Measurements from ENCODE around the gene NEK5.
"Not testable (repeated sequence)": the region's sequence is repeated elsewhere in the genome, so short reads cannot be mapped to it uniquely, and the experiment has no call there.

The NEK5 gene

DNA sequence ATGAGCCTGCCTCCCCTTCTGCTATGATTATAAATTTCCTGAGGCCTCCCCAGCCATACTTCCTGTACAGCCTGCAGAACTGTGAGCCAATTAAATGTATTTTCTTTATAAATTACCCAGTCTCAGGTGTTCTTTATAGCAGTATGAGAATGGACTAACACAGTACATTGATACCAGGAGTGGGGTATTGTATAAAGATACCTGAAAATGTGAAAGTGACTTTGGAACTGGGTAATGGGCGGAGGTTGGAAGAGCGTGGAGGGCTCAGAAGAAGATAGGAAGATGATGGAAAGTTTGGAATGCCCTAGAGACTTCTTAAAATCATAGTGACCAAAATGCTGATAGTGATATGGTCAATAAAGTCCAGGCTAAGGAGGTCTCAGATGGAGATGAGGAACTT lies 32.8 kb downstream of the NEK5 start:
- TF ChIP-seq, protein P1, sequence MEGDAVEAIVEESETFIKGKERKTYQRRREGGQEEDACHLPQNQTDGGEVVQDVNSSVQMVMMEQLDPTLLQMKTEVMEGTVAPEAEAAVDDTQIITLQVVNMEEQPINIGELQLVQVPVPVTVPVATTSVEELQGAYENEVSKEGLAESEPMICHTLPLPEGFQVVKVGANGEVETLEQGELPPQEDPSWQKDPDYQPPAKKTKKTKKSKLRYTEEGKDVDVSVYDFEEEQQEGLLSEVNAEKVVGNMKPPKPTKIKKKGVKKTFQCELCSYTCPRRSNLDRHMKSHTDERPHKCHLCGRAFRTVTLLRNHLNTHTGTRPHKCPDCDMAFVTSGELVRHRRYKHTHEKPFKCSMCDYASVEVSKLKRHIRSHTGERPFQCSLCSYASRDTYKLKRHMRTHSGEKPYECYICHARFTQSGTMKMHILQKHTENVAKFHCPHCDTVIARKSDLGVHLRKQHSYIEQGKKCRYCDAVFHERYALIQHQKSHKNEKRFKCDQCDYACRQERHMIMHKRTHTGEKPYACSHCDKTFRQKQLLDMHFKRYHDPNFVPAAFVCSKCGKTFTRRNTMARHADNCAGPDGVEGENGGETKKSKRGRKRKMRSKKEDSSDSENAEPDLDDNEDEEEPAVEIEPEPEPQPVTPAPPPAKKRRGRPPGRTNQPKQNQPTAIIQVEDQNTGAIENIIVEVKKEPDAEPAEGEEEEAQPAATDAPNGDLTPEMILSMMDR (conservative IDR thresholded peaks at IDR 0.05; ENCODE audit: low read depth, low read length) = no peak
- no peak for DNase-seq (ENCODE audit: low read depth)
- H3K4me3 ChIP-seq (ENCODE audit: low read depth, low read length) = no peak overlapping the region

DNA sequence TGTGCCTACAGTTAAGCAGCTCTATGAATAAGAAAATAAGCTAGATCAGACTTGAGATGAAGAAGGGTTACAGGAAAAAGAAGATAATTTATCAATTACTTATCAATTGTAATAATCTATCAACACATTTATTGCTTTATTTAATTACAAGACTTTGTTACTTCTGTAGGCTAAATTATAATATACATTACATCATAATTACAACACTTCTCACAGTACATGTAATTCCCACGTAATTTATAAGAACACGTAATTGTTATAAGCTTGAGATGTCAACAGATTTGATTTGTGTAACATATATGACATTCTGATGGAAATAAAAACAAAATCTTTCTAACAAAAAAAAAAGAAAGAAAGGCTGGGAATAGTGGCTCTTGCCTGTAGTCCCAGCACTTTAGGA lies 36.8 kb downstream of the NEK5 start:
- no peak for DNase-seq (ENCODE audit: low read depth)
- TF ChIP-seq, protein P1 (conservative IDR thresholded peaks at IDR 0.05; ENCODE audit: low read depth, low read length) = no peak
- H3K4me3 ChIP-seq (ENCODE audit: low read depth, low read length) = no peak overlapping the region

DNA sequence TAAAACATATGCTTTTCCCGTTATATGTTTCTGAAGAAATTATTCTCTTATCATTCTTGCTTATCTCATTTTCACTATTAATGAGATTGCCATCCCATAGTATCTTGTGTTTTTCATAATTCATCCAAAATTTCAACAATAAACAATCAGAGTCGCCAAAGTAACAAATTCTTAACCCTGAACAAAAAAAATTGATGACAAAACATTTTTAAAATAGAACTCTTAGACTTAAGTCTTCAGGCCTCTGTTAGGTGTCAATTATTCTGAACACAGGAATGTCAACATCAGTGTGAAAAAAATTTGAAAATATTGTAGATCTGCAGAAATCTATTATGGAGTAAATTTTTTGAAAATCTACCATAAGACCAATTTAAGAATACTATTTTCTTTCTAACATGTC lies 37.4 kb downstream of the NEK5 start:
- TF ChIP-seq, protein P1 (conservative IDR thresholded peaks at IDR 0.05; ENCODE audit: low read depth, low read length) = no peak
- no peak for DNase-seq (ENCODE audit: low read depth)

DNA sequence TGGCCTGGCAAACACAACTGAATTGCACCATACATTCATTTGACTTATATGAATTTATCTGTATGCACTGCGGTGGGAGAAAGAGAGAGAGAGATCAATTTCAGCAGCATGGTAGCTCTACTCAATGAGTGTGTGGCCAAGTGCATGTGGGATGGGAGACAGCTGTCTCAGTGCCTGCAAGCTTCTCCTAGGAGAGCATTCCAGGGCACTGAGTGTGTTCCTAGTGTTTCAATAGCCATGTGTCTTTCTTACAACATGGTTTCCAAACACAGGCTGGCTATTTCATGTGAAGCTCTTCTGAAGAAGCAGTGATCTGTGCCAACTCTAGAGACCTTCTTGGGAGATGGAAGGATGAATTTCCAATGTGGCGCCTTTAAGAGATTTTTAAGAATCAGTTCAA lies 43.5 kb downstream of the NEK5 start:
- no peak overlapping the region for H3K4me3 ChIP-seq (ENCODE audit: low read depth, low read length)
- TF ChIP-seq, protein P1 (conservative IDR thresholded peaks at IDR 0.05; ENCODE audit: low read depth, low read length) = no peak
- DNase-seq (ENCODE audit: low read depth) = peak; percentile 71

More for the DNA sequence above, 37.4 kb downstream of the NEK5 start:
- H3K4me3 ChIP-seq (ENCODE audit: low read depth, low read length) = no peak overlapping the region

DNA sequence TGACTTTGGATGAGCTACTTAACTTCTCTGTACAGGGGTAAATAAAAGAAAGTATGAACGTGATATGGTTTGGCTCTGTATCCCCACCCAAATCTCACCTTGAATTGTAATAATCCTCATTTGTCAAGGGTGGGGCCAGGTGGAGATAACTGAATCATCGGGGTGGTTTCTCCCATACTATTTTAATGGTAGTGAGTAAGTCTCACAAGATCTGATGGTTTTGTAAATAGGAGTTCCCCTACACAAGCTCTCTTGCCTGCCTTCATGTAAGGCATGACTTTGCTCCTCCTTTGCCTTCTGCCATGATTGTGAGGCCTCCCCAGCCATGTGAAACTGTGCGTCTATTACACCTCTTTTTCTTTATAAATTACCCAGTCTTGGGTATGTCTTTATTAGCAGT lies 43.9 kb downstream of the NEK5 start:
- DNase-seq (ENCODE audit: low read depth) = not testable (repeated sequence)

DNA sequence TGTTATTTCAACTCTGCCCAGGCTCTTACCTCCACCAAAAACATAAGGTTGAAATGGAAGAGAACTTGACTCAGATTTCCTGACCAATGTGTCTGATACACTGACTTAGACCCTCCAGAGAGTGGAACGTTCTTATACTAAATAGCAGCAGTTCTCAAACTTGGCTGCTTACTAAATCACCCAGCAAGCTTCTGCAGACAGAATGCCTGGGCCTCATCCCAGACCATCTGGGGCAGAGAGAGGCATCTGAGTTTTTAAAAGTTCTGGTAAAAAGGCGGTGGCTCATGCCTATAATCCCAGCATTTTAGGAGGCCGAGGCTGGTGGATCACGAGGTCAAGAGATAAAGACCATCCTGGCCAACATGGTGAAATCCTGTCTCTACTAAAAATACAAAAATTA lies 46.3 kb downstream of the NEK5 start:
- TF ChIP-seq, protein P1 (conservative IDR thresholded peaks at IDR 0.05; ENCODE audit: low read depth, low read length) = no peak
- no peak overlapping the region for H3K4me3 ChIP-seq (ENCODE audit: low read depth, low read length)
- no peak for DNase-seq (ENCODE audit: low read depth)

More for the DNA sequence above, 43.9 kb downstream of the NEK5 start:
- H3K4me3 ChIP-seq (ENCODE audit: low read depth, low read length) = not testable (repeated sequence)

DNA sequence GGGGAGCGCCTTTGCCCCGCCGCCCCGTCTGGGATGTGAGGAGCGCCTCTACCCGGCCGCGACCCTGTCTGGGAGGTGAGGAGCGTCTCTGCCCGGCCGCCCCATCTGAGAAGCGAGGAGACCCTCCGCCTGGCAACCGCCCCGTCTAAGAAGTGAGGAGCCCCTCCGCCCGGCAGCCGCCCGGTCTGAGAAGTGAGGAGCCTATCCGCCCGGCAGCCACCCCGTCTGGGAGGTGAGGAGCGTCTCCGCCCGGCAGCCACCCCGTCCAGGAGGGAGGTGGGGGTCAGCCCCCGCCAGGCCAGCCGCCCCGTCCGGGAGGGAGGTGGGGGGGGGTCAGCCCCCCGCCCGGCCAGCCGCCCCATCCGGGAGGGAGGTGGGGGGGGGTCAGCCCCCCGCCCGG lies 49.0 kb downstream of the NEK5 start:
- DNase-seq (ENCODE audit: low read depth); H3K4me3 ChIP-seq (ENCODE audit: low read depth, low read length): not testable (repeated sequence)

DNA sequence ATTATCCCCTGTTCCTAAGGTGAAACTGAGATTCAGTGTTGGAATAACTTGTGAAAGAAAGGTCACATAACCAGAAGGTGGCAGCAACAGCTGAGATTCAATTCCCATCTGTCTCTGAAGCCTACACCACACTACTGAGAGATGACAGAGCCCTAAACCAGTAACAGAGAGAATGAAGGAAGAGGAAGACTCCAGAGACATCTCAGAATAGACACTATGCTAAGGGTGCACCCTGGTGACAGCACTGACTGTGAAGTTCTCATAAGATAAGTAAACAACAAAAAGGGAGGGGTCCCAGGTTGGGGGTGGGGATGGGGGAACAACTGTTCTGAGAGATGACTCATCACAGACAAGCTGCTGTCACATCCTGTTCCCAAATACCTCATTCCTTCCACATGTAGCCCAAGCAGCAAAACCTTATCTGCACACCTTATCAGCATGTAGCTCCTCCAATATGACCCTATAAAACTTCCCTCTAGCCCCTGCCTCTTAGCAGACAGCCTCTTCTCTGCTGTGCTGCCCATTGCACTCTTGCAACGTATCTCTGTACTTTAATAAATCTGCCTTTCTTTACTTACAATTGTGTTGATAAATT lies 57.8 kb downstream of the NEK5 start:
- TF ChIP-seq, protein P1 (conservative IDR thresholded peaks at IDR 0.05; ENCODE audit: low read depth, low read length) = peak; percentile 37
- no peak overlapping the region for H3K4me3 ChIP-seq (ENCODE audit: low read depth, low read length)
- DNase-seq (ENCODE audit: low read depth) = peak; percentile 58

Data from choroid plexus epithelial cell (primary cell).